Right lobe of liver (tissue), 4 donors: Measurements from ENCODE around the gene NR5A1.

Experiments
- POLR2A ChIP-seq: fragments of 450-650 bp; IDR thresholded peaks from one replicate; pipeline ENCODE4 v1.6.1; 2017; ENCODE audit warnings: antibody characterized with exemption, mild to moderate bottlenecking
- TF ChIP-seq, protein P1 (sequence below), 4 donors: fragments of 200-600 bp in 3 of 4; fragments of 450-650 bp in 1 of 4; IDR thresholded peaks; one replicate each; pipeline versions ENCODE4 v1.5.1 to v1.8.0; 2016 to 2022; ENCODE audit warnings: antibody characterized with exemption in 4 of 4, mild to moderate bottlenecking in 2 of 4
- donor health status: DM: no; HTN: no; CAD: no.
- donor health status: DM: no; HTN: no; CAD: no.
- donor health status: DM: no; HTN: yes; CAD: no.

DNA sequence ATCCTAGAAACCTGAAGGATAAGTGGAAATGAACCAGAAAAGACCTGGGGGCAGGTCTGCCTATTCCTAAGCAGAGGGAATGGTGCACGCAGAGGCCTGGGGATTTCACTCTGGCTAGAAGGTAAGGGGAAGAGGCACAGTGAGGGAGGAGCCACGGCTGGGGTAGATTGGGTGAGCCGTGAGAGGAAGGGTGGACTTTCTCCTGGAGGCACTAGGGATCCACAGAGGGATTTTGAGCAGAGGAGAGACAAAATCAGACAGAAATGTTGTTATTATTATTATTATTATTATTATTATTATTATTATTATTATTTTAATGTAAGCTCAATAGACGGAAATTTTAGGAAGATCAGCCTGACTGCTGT lies 59.9 kb downstream of the NR5A1 start:
- TF ChIP-seq, protein P1, sequence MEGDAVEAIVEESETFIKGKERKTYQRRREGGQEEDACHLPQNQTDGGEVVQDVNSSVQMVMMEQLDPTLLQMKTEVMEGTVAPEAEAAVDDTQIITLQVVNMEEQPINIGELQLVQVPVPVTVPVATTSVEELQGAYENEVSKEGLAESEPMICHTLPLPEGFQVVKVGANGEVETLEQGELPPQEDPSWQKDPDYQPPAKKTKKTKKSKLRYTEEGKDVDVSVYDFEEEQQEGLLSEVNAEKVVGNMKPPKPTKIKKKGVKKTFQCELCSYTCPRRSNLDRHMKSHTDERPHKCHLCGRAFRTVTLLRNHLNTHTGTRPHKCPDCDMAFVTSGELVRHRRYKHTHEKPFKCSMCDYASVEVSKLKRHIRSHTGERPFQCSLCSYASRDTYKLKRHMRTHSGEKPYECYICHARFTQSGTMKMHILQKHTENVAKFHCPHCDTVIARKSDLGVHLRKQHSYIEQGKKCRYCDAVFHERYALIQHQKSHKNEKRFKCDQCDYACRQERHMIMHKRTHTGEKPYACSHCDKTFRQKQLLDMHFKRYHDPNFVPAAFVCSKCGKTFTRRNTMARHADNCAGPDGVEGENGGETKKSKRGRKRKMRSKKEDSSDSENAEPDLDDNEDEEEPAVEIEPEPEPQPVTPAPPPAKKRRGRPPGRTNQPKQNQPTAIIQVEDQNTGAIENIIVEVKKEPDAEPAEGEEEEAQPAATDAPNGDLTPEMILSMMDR (IDR thresholded peaks at IDR 0.05), result no peak
- TF ChIP-seq POLR2A, result no peak
